ENCODE measurements around the gene RPUSD4. TPM values are rescaled to one million over a fixed set of nuclear protein-coding genes. Genes with fewer than 3 reads are reported as not detected.

Gene RPUSD4
- total and polyA plus RNA-seq, 2 donors (not counting 1 experiment from before 2014, with no cell fraction given): 24.5 to 50.4 TPM

DNA sequence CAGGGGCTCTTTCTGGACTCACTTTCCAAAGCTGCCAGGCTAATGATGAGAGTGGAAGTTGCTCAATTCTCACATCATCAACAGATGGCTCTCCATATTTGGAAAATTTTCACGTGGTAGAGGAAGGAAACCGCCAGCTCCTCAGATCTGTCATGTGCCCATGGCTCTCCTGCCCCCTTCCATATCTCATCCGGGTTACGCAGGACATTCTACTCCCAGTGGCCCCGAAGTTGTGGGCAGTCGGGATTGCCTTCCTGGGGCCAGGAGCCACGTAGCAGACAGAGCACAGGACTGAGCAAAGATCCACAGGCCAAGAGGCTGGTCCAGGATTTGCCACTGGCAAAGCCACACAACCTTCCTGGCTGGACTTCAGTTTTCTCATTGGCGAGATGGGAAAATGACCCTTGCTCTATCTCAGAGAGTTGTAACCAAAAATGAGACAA, 38.8 kb downstream of the RPUSD4 start:
- Mint-ChIP-seq H3K27ac (no peak overlapping the region), H3K4me1 (no peaks in the 10 kb centered on the region), H3K9me3 (ENCODE audit: insufficient read depth) (no peaks in the 10 kb centered on the region), H3K27me3 (peaks cover 15% of the 10 kb centered on the region), H3K4me3 (no peak overlapping the region)
- Histone ChIP-seq H3K79me2 (ENCODE audit: control insufficient read depth, insufficient read depth, low read length) (no peaks in the 10 kb centered on the region), H3K27me3 (replicated peaks in 1 of 4; ENCODE audit: control extremely low read depth in 1 of 4, control insufficient read depth in 3 of 4, insufficient read depth in 4 of 4, low read length in 3 of 4) (no peaks in the 10 kb centered on the region), H3K4me3 (ENCODE audit: control extremely low read depth in 1 of 5, extremely low read depth in 1 of 5, insufficient read depth in 1 of 5, low read depth in 2 of 5, low read length in 4 of 5) (no peak overlapping the region), H4K20me1 (ENCODE audit: control insufficient read depth, insufficient read depth, low read length, poor library complexity, severe bottlenecking) (no peaks in the 10 kb centered on the region), H3K36me3 (replicated peaks in 1 of 2; ENCODE audit: control extremely low read depth in 1 of 2, control insufficient read depth in 1 of 2, extremely low read depth in 1 of 2, insufficient read depth in 2 of 2, low read length in 1 of 2) (no peaks in the 10 kb centered on the region), H3K9me3 (ENCODE audit: control extremely low read depth in 1 of 3, control insufficient read depth in 2 of 3, insufficient read depth in 1 of 3, low read length in 2 of 3) (no peaks in the 10 kb centered on the region), H3K27ac (ENCODE audit: low read length in 2 of 2) (no peak overlapping the region), H2AFZ (ENCODE audit: insufficient read depth, low read depth, low read length, poor library complexity, severe bottlenecking) (no peak overlapping the region), H3K4me1 (ENCODE audit: control insufficient read depth in 2 of 2, insufficient read depth in 2 of 2, low read length in 2 of 2) (no peaks in the 10 kb centered on the region), H3K4me2 (replicated peaks; ENCODE audit: low read depth, low read length, poor library complexity, severe bottlenecking) (no peak overlapping the region), H3K9ac (ENCODE audit: low read length) (no peak overlapping the region)
- intact Hi-C loops (cut with micrococcal nuclease): no loop called here
- DNase-seq: no peak
- ChIA-PET POLR2A (no interaction called here), CTCF (no interaction called here)
- no peak for TF ChIP-seq EZH2 (IDR thresholded peaks at IDR 0.05; ENCODE audit: borderline replicate concordance, insufficient read depth, low read depth, low read length, poor library complexity, severe bottlenecking)
- TF ChIP-seq, protein P1, sequence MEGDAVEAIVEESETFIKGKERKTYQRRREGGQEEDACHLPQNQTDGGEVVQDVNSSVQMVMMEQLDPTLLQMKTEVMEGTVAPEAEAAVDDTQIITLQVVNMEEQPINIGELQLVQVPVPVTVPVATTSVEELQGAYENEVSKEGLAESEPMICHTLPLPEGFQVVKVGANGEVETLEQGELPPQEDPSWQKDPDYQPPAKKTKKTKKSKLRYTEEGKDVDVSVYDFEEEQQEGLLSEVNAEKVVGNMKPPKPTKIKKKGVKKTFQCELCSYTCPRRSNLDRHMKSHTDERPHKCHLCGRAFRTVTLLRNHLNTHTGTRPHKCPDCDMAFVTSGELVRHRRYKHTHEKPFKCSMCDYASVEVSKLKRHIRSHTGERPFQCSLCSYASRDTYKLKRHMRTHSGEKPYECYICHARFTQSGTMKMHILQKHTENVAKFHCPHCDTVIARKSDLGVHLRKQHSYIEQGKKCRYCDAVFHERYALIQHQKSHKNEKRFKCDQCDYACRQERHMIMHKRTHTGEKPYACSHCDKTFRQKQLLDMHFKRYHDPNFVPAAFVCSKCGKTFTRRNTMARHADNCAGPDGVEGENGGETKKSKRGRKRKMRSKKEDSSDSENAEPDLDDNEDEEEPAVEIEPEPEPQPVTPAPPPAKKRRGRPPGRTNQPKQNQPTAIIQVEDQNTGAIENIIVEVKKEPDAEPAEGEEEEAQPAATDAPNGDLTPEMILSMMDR (IDR thresholded peaks at IDR 0.05): no peak
- 56% methylated on average over 8 of the region's 8 CpGs for WGBS (ENCODE audit: insufficient coverage)
- no peak for ATAC-seq (ENCODE audit: low read depth)

DNA sequence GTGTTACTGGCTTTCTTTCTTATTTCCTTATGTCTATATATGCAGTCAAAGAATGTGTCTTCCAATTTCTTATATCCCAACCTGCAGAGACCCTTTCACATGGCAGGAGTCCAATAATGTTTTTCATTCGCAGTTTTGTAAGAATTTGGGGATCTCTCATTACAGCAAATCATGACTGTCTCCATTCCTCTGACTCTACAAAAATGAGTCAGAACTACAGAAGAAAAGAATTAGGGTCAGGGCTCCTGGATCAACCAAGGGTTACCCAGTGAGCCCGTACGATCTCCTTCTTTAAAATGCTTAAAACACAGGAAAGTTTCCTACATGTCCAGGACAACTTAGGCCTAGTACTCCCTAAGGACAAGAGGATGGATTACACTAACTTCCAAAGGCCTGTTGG, 42.2 kb downstream of the RPUSD4 start:
- ChIA-PET CTCF (no interaction called here), POLR2A (no interaction called here)
- Mint-ChIP-seq H3K27ac (no peak overlapping the region), H3K9me3 (ENCODE audit: insufficient read depth) (no peaks in the 10 kb centered on the region), H3K27me3 (peaks cover 18% of the 10 kb centered on the region), H3K4me1 (no peaks in the 10 kb centered on the region), H3K4me3 (no peak overlapping the region)
- ATAC-seq (ENCODE audit: low read depth): no peak
- H3K4me1 ChIP-seq (ENCODE audit: control insufficient read depth in 2 of 2, insufficient read depth in 2 of 2, low read length in 2 of 2): no peaks in the 10 kb centered on the region
- no peaks in the 10 kb centered on the region for H3K9me3 ChIP-seq (ENCODE audit: control extremely low read depth in 1 of 3, control insufficient read depth in 2 of 3, insufficient read depth in 1 of 3, low read length in 2 of 3)
- H3K27ac ChIP-seq (ENCODE audit: low read length in 2 of 2): no peak overlapping the region
- no peak overlapping the region for H3K9ac ChIP-seq (ENCODE audit: low read length)
- no peaks in the 10 kb centered on the region for H4K20me1 ChIP-seq (ENCODE audit: control insufficient read depth, insufficient read depth, low read length, poor library complexity, severe bottlenecking)
- no peaks in the 10 kb centered on the region for H3K27me3 ChIP-seq (replicated peaks in 1 of 4; ENCODE audit: control extremely low read depth in 1 of 4, control insufficient read depth in 3 of 4, insufficient read depth in 4 of 4, low read length in 3 of 4)
- no peak overlapping the region for H3K4me3 ChIP-seq (ENCODE audit: control extremely low read depth in 1 of 5, extremely low read depth in 1 of 5, insufficient read depth in 1 of 5, low read depth in 2 of 5, low read length in 4 of 5)
- H2AFZ ChIP-seq (ENCODE audit: insufficient read depth, low read depth, low read length, poor library complexity, severe bottlenecking): no peak overlapping the region
- TF ChIP-seq, protein P1 (IDR thresholded peaks at IDR 0.05): no peak
- TF ChIP-seq EZH2 (IDR thresholded peaks at IDR 0.05; ENCODE audit: borderline replicate concordance, insufficient read depth, low read depth, low read length, poor library complexity, severe bottlenecking): no peak
- no peak overlapping the region for H3K4me2 ChIP-seq (replicated peaks; ENCODE audit: low read depth, low read length, poor library complexity, severe bottlenecking)
- H3K79me2 ChIP-seq (ENCODE audit: control insufficient read depth, insufficient read depth, low read length): no peaks in the 10 kb centered on the region
- no peaks in the 10 kb centered on the region for H3K36me3 ChIP-seq (replicated peaks in 1 of 2; ENCODE audit: control extremely low read depth in 1 of 2, control insufficient read depth in 1 of 2, extremely low read depth in 1 of 2, insufficient read depth in 2 of 2, low read length in 1 of 2)
- WGBS (ENCODE audit: insufficient coverage): 90% methylated on average over 2 of the region's 3 CpGs
- no peak for DNase-seq
- intact Hi-C loops (cut with micrococcal nuclease): no loop called here

Measured in B cell (primary cell).